GM21576 (cell line): ENCODE data around the gene ZNF436.
"Not testable (repeated sequence)": the region's sequence is repeated elsewhere in the genome, so short reads cannot be mapped to it uniquely, and the experiment has no call there.

Source experiments
- ATAC-seq: cut with Tn5 transposase; IDR thresholded peaks from one replicate; pipeline ENCODE4 v1.9.1; 2021; ENCODE audit warnings: mild to moderate bottlenecking, moderate library complexity; ENCODE audit not compliant: unreplicated experiment

ZNF436 gene

GRCh38 chr1:23330846-23331245, 38.8 kb downstream of the ZNF436 start:
- ATAC-seq: no peak

- ATAC-seq: no peak
Observed at GRCh38 chr1:23325393-23325792, 44.2 kb downstream of the ZNF436 start.

GRCh38 chr1:23322770-23323169, 46.9 kb downstream of the ZNF436 start:
- ATAC-seq: no peak

- not testable (repeated sequence) for ATAC-seq
Observed at GRCh38 chr1:23310280-23310679, 59.4 kb downstream of the ZNF436 start.
